Parathyroid adenoma (tissue), 2 donors: ENCODE results near the gene CD69.

Experiments used
- H2AFZ ChIP-seq: fragments of 300-600 bp; sonication (generic); one replicate; pipeline ENCODE4 v1.7.0; 2017; ENCODE audit warnings: antibody characterized with exemption, mild to moderate bottlenecking
- H3K27ac ChIP-seq: fragments of 300-600 bp; sonication (generic); one replicate; pipeline ENCODE4 v1.7.0; 2017
- H3K27me3 ChIP-seq: fragments of 300-600 bp; sonication (generic); one replicate; pipeline ENCODE4 v1.7.0; 2017; ENCODE audit warnings: low read length; ENCODE audit not compliant: control insufficient read depth, insufficient read depth
- H3K36me3 ChIP-seq: fragments of 300-600 bp; sonication (generic); one replicate; pipeline ENCODE4 v1.7.0; 2017; ENCODE audit warnings: low read length; ENCODE audit not compliant: control insufficient read depth, insufficient read depth
- H3K4me1 ChIP-seq: fragments of 300-600 bp; sonication (generic); one replicate; pipeline ENCODE4 v1.7.0; 2017; ENCODE audit warnings: control low read depth
- H3K4me2 ChIP-seq: fragments of 300-600 bp; sonication (generic); one replicate; pipeline ENCODE4 v1.7.0; 2017; ENCODE audit warnings: low read length
- H3K4me3 ChIP-seq: fragments of 300-600 bp; sonication (generic); one replicate; pipeline ENCODE4 v1.7.0; 2017; ENCODE audit warnings: low read depth, low read length
- H3K79me2 ChIP-seq: fragments of 300-600 bp; sonication (generic); one replicate; pipeline ENCODE4 v1.7.0; 2017; ENCODE audit warnings: control low read depth
- H3K9ac ChIP-seq: fragments of 300-600 bp; sonication (generic); one replicate; pipeline ENCODE4 v1.7.0; 2017; ENCODE audit warnings: mild to moderate bottlenecking
- H3K9me3 ChIP-seq: fragments of 300-600 bp; sonication (generic); one replicate; pipeline ENCODE4 v1.7.0; 2017; ENCODE audit warnings: low read length; ENCODE audit not compliant: control insufficient read depth
- TF ChIP-seq, protein P1 (sequence below): fragments of 300-600 bp; sonication (generic); IDR thresholded peaks from one replicate; pipeline ENCODE4 v1.7.0; 2017; ENCODE audit warnings: antibody characterized with exemption, mild to moderate bottlenecking
- donor health status: primary hyperparathyroidism.

CD69 gene

DNA sequence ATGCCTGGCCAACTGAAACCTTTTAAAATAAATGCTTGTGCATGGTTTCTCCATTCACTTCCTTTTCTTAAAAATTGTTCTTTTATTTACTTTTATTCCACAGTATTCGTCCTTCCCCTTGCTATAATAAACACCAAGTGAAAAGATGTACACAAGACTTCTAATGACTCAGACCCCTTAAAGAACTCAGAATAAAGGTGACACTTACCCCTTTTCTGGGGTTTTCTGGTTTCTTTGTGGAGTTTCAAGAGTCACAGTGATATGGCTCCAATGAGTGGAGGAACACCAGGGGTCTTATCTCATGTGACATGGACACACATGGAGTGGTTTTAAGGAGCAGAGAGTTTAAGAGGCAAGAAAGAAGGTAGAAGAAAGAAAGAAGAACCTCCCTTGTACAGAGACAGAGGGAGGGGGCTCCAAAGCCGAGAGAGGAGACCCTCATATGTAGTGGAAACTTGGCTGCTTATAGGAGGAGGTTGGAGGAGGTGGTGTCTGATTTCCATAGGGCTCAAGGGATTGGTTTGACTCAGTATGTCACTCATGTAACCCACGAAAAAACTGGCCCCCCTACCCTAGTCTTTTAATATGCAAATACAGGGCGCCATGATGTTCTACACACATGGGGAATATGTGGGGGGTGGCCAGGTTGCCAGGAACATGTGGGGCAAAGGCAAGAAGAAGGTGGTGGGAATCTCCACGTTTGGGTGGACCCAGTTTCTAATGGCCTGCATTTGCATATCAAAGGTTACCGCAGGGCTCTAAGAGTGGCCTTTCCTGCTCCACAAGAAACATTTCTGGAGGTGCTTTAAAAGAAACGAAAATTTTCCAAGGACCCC is 22.1 kb upstream of the CD69 start:
- no peak overlapping the region for H3K27ac ChIP-seq
- TF ChIP-seq, protein P1, sequence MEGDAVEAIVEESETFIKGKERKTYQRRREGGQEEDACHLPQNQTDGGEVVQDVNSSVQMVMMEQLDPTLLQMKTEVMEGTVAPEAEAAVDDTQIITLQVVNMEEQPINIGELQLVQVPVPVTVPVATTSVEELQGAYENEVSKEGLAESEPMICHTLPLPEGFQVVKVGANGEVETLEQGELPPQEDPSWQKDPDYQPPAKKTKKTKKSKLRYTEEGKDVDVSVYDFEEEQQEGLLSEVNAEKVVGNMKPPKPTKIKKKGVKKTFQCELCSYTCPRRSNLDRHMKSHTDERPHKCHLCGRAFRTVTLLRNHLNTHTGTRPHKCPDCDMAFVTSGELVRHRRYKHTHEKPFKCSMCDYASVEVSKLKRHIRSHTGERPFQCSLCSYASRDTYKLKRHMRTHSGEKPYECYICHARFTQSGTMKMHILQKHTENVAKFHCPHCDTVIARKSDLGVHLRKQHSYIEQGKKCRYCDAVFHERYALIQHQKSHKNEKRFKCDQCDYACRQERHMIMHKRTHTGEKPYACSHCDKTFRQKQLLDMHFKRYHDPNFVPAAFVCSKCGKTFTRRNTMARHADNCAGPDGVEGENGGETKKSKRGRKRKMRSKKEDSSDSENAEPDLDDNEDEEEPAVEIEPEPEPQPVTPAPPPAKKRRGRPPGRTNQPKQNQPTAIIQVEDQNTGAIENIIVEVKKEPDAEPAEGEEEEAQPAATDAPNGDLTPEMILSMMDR, result no peak
- H3K4me2 ChIP-seq, result no peak overlapping the region
- no peaks in the 10 kb centered on the region for H3K4me1 ChIP-seq
- no peak overlapping the region for H3K9ac ChIP-seq
- H3K79me2 ChIP-seq, result no peaks in the 10 kb centered on the region
- H3K27me3 ChIP-seq, result no peaks in the 10 kb centered on the region
- H3K9me3 ChIP-seq, result no peaks in the 10 kb centered on the region
- no peak overlapping the region for H3K4me3 ChIP-seq
- no peaks in the 10 kb centered on the region for H3K36me3 ChIP-seq
- no peak overlapping the region for H2AFZ ChIP-seq

DNA sequence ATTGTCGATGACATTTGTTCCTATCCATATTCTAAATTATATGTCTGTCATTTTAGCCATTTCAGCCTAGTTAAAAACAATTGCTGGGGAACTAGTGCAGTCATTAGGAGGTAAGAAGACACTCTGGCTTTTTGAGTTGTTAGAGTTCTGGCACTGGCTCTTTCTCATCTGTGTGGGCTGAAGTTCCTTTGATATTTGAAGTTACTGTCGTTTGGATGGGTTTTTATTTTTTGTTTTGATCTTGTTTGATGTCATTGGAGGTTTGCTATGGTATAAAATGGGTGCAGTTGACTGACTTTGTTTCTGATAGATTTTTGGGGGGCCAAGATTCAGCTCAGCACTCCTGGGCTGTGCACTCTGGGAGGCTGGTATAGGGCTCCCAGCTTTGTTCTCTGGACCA is 20.7 kb upstream of the CD69 start:
- TF ChIP-seq, protein P1, result no peak

DNA sequence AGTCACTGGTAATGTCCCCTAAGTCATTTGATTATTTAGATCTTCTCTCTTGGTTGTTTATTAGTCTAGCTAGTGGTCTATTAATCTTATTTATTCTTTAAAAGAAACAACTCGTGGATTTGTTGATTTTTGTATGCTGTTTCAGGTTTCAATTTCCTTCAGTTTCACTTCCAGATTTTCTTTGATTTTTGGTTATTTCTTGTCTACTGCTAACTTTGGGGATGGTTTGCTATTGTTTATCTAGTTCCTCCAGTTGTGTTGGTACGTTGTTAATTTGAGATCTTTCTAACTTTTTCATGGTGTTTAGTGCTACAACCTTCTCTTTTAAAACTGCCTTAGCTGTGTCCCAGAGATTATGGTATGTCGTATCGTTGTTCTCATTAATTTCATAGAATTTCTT is 18.5 kb upstream of the CD69 start:
- TF ChIP-seq, protein P1, result no peak
- H3K79me2 ChIP-seq, result no peaks in the 10 kb centered on the region
- H2AFZ ChIP-seq, result no peak overlapping the region
- no peak overlapping the region for H3K9ac ChIP-seq
- no peaks in the 10 kb centered on the region for H3K36me3 ChIP-seq
- no peaks in the 10 kb centered on the region for H3K27me3 ChIP-seq
- H3K4me1 ChIP-seq, result no peaks in the 10 kb centered on the region
- H3K4me3 ChIP-seq, result no peak overlapping the region
- no peak overlapping the region for H3K27ac ChIP-seq
- no peak overlapping the region for H3K4me2 ChIP-seq
- H3K9me3 ChIP-seq, result no peaks in the 10 kb centered on the region

More for the DNA sequence above, 20.7 kb upstream of the CD69 start:
- no peaks in the 10 kb centered on the region for H3K4me1 ChIP-seq
- H3K27ac ChIP-seq, result no peak overlapping the region
- no peaks in the 10 kb centered on the region for H3K36me3 ChIP-seq
- no peaks in the 10 kb centered on the region for H3K79me2 ChIP-seq
- no peaks in the 10 kb centered on the region for H3K9me3 ChIP-seq
- no peak overlapping the region for H2AFZ ChIP-seq
- no peak overlapping the region for H3K4me3 ChIP-seq
- H3K4me2 ChIP-seq, result no peak overlapping the region
- H3K9ac ChIP-seq, result no peak overlapping the region
- no peaks in the 10 kb centered on the region for H3K27me3 ChIP-seq

DNA sequence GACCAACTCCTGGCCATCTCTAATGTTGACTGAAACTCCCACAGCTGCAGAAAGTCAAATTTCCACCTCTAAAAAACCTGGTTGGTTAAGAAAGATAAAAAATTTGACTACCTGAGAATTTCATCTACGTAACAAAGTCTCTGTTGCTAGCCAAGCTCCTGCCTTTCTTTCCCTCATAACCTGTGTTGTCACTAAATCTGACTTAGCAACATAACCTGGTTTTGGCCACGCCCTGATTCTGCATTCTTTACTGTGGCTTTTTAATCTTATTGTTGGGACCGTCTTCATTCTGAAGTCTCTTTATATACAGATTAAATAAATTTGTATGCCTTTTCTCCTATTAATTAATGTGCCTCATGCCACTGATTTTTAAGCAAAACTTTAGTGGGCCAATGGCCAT is 16.1 kb upstream of the CD69 start:
- no peak overlapping the region for H3K9ac ChIP-seq
- TF ChIP-seq, protein P1, result no peak
- H2AFZ ChIP-seq, result no peak overlapping the region
- H3K9me3 ChIP-seq, result no peaks in the 10 kb centered on the region
- H3K4me3 ChIP-seq, result no peak overlapping the region
- H3K4me1 ChIP-seq, result no peaks in the 10 kb centered on the region
- H3K36me3 ChIP-seq, result no peaks in the 10 kb centered on the region
- no peaks in the 10 kb centered on the region for H3K27me3 ChIP-seq
- no peaks in the 10 kb centered on the region for H3K79me2 ChIP-seq
- no peak overlapping the region for H3K4me2 ChIP-seq
- H3K27ac ChIP-seq, result no peak overlapping the region
